Duodenal mucosa (tissue), 2 donors: ENCODE data around the gene DHRS1.
"Not testable (repeated sequence)": the region's sequence is repeated elsewhere in the genome, so short reads cannot be mapped to it uniquely, and the experiment has no call there.

ENCODE experiments used
- H3K27ac ChIP-seq: one replicate; pipeline ENCODE4 v1.7.0; 2013; ENCODE audit warnings: low read depth, low read length
- H3K27me3 ChIP-seq, 2 donors: one replicate each; pipeline ENCODE4 v1.7.0; 2013; ENCODE audit warnings: low read length in 2 of 2, control low read depth in 1 of 2; ENCODE audit not compliant: insufficient read depth in 2 of 2, control insufficient read depth in 1 of 2
- H3K36me3 ChIP-seq, 2 donors: one replicate each; pipeline ENCODE4 v1.7.0; 2013; ENCODE audit warnings: low read length in 2 of 2, control low read depth in 1 of 2; ENCODE audit not compliant: insufficient read depth in 2 of 2, control insufficient read depth in 1 of 2
- H3K4me1 ChIP-seq, 2 donors: one replicate each; pipeline ENCODE4 v1.7.0; 2013; ENCODE audit warnings: low read length in 2 of 2, control low read depth in 1 of 2; ENCODE audit not compliant: insufficient read depth in 2 of 2, control insufficient read depth in 1 of 2
- H3K4me3 ChIP-seq, 2 donors: one replicate each; pipeline ENCODE4 v1.7.0; 2013; ENCODE audit warnings: low read length in 2 of 2, low read depth in 1 of 2
- H3K9ac ChIP-seq, 2 donors: one replicate each; pipeline ENCODE4 v1.7.0; 2013; ENCODE audit warnings: low read length in 2 of 2, low read depth in 1 of 2
- H3K9me3 ChIP-seq, 2 donors: one replicate each; pipeline ENCODE4 v1.7.0; 2013; ENCODE audit warnings: low read length in 2 of 2, control low read depth in 1 of 2; ENCODE audit not compliant: control insufficient read depth in 1 of 2

DHRS1 gene

GRCh38 chr14:24250354-24250753 is 49.2 kb downstream of the DHRS1 start:
- H3K9me3 ChIP-seq = no peaks in the 10 kb centered on the region
- no peak overlapping the region for H3K27ac ChIP-seq
- H3K4me1 ChIP-seq = peaks cover 0 to 6% of the 10 kb centered on the region in 2 donors
- no peak overlapping the region for H3K9ac ChIP-seq
- H3K4me3 ChIP-seq = no peak overlapping the region
- H3K27me3 ChIP-seq = no peaks in the 10 kb centered on the region
- H3K36me3 ChIP-seq = peaks cover 0 to 10% of the 10 kb centered on the region in 2 donors

GRCh38 chr14:24249230-24250021 is 50.2 kb downstream of the DHRS1 start:
- Histone ChIP-seq H3K27ac (no peak overlapping the region), H3K9ac (no peak overlapping the region), H3K4me3 (no peak overlapping the region), H3K9me3 (no peaks in the 10 kb centered on the region), H3K27me3 (no peaks in the 10 kb centered on the region), H3K36me3 (peaks cover 0 to under 1% of the 10 kb centered on the region in 2 donors), H3K4me1 (peaks cover 0 to 6% of the 10 kb centered on the region in 2 donors)

- Histone ChIP-seq H3K36me3 (no peaks in the 10 kb centered on the region), H3K9ac (no peak overlapping the region), H3K4me1 (peaks cover 6 to 15% of the 10 kb centered on the region in 2 donors), H3K27ac (no peak overlapping the region), H3K4me3 (no peak overlapping the region), H3K9me3 (no peaks in the 10 kb centered on the region), H3K27me3 (no peaks in the 10 kb centered on the region)
Measured at GRCh38 chr14:24247422-24247821, 52.2 kb downstream of the DHRS1 start.

GRCh38 chr14:24246765-24247212 is 52.8 kb downstream of the DHRS1 start:
- H3K36me3 ChIP-seq = no peaks in the 10 kb centered on the region
- no peak overlapping the region for H3K27ac ChIP-seq
- no peaks in the 10 kb centered on the region for H3K27me3 ChIP-seq
- H3K4me1 ChIP-seq = peaks cover 6 to 18% of the 10 kb centered on the region in 2 donors
- no peaks in the 10 kb centered on the region for H3K9me3 ChIP-seq
- H3K4me3 ChIP-seq = no peak overlapping the region
- peak overlapping the region in 1 of 2 donors; percentile 4 for H3K9ac ChIP-seq

GRCh38 chr14:24245350-24245749 is 54.2 kb downstream of the DHRS1 start:
- H3K27me3 ChIP-seq, H3K36me3 ChIP-seq, H3K4me3 ChIP-seq, H3K27ac ChIP-seq, H3K9ac ChIP-seq, H3K9me3 ChIP-seq: not testable (repeated sequence)
- H3K4me1 ChIP-seq = peaks cover 20 to 32% of the 10 kb centered on the region in 2 donors

- H3K4me1 ChIP-seq = peaks cover 34 to 48% of the 10 kb centered on the region in 2 donors
Measured at GRCh38 chr14:24243336-24243836, 56.2 kb downstream of the DHRS1 start.

GRCh38 chr14:24241829-24242443 is 57.6 kb downstream of the DHRS1 start:
- Histone ChIP-seq H3K4me3 (peak overlapping the region; percentile 84 to 93), H3K27ac (peak overlapping the region; percentile 100), H3K4me1 (peaks cover 34 to 46% of the 10 kb centered on the region in 2 donors), H3K9ac (peak overlapping the region; percentile 88 to 99), H3K36me3 (peaks cover 36 to 42% of the 10 kb centered on the region in 2 donors), H3K27me3 (no peaks in the 10 kb centered on the region), H3K9me3 (no peaks in the 10 kb centered on the region)

More at GRCh38 chr14:24243336-24243836, 56.2 kb downstream of the DHRS1 start:
- Histone ChIP-seq H3K4me3 (peak overlapping the region; percentile 84 to 93), H3K9ac (peak overlapping the region; percentile 88 to 99), H3K36me3 (peaks cover 22 to 27% of the 10 kb centered on the region in 2 donors), H3K9me3 (no peaks in the 10 kb centered on the region), H3K27me3 (no peaks in the 10 kb centered on the region), H3K27ac (peak overlapping the region; percentile 100)
